ENCODE results near the gene NEK10. TPM values are rescaled to one million over a fixed set of nuclear protein-coding genes. Genes with fewer than 3 reads are reported as not detected.
A peak's percentile ranks its signal among the peaks of the same experiment; 100 is the strongest.

Gene NEK10
- total and polyA plus RNA-seq, 2 of the 4 experiments (the other 2 are of a cell fraction) = 2.2 to 6.6 TPM

GRCh38 chr3:27325419-27325818, 43.8 kb downstream of the NEK10 start:
- no CpG with 5 or more reads among the region's 1 CpG for WGBS, 2 experiments (ENCODE audit: extremely low coverage in 2 of 2, insufficient read length in 1 of 2)
- Histone ChIP-seq H2BK20ac (ENCODE audit: low read depth, low read length) (peak overlapping the region; percentile 99), H3K27ac (ENCODE audit: insufficient read depth, low read length) (peak overlapping the region; percentile 97), H2AK9ac (replicated peaks; ENCODE audit: low read depth, low read length, poor library complexity) (peak overlapping the region; percentile 85), H3K79me1 (ENCODE audit: low read depth in 1 of 2, low read length in 2 of 2) (peaks cover 0 to 11% of the 10 kb centered on the region in 2 experiments; a peak in 3 of 4 replicates), H2BK120ac (ENCODE audit: low read depth, low read length) (peak overlapping the region; percentile 99), H4K91ac (ENCODE audit: insufficient read depth, low read depth, low read length) (peak overlapping the region; percentile 96), H3K9me1 (ENCODE audit: insufficient read depth, low read length) (peaks cover 23% of the 10 kb centered on the region), H3K9me3 (ENCODE audit: control insufficient read depth, insufficient read depth, low read length) (no peaks in the 10 kb centered on the region), H4K8ac (ENCODE audit: low read depth in 2 of 2, low read length in 2 of 2) (peak overlapping the region; percentile 72 to 93), H4K20me1 (ENCODE audit: insufficient read depth, low read length) (no peaks in the 10 kb centered on the region), H3K23ac (ENCODE audit: low read depth, low read length) (peak overlapping the region; percentile 97), H3K9ac (ENCODE audit: low read depth, low read length) (no peak overlapping the region; the same call in 1 of the 2 replicates), H3K4me1 (ENCODE audit: control insufficient read depth, insufficient read depth, low read length) (peaks cover 22% of the 10 kb centered on the region), H3K56ac (ENCODE audit: extremely low read depth, insufficient read depth, low read length) (peak overlapping the region; percentile 84; the same call in 1 of the 2 replicates), H3K27me3 (ENCODE audit: control insufficient read depth, insufficient read depth, low read length) (no peaks in the 10 kb centered on the region), H3K4me2 (ENCODE audit: low read depth, low read length) (no peak overlapping the region), H3K18ac (ENCODE audit: low read depth, low read length) (peak overlapping the region; percentile 99), H2AFZ (replicated peaks; ENCODE audit: low read length, poor library complexity) (peak overlapping the region; percentile 74), H2AK5ac (ENCODE audit: low read depth, low read length) (peak overlapping the region; percentile 95), H3K36me3 (ENCODE audit: control insufficient read depth, insufficient read depth, low read length) (no peaks in the 10 kb centered on the region), H3K14ac (replicated peaks; ENCODE audit: low read depth, low read length) (peak overlapping the region; percentile 98), H4K5ac (ENCODE audit: low read depth, low read length) (peak overlapping the region; percentile 93), H2BK5ac (ENCODE audit: low read depth, low read length, poor library complexity, severe bottlenecking) (peak overlapping the region; percentile 96), H3K4me3 (ENCODE audit: insufficient read depth, low read depth, low read length) (no peak overlapping the region), H2BK15ac (ENCODE audit: low read depth, low read length) (peak overlapping the region; percentile 99), H3K4ac (ENCODE audit: low read depth, low read length) (peak overlapping the region; percentile 99)
- intact Hi-C loops (cut with micrococcal nuclease) (no loop called here), dilution Hi-C loops (cut with HindIII; ENCODE audit: low sequenced_read_pairs, unreplicated experiment) (no loop called here), in situ Hi-C loops (cut with MboI; ENCODE audit: low sequenced_read_pairs) (no loop called here)
- no TSS peak for BruUV-seq (replicated peaks)
- CTCF ChIA-PET = interaction anchor here (1.6 kb wide), 1 partner anchor 71 kb away, joined by 4 read pairs; no protein-coding TSS in a partner anchor
- DNase-seq (no peak), ATAC-seq (ENCODE audit: low read depth) (no peak)
- POLR2A ChIA-PET (ENCODE audit: unreplicated experiment) = no interaction called here
- TF ChIP-seq FOS (IDR thresholded peaks at IDR 0.05; ENCODE audit: low read depth, low read length) (no peak), BHLHE40 (IDR thresholded peaks at IDR 0.05; ENCODE audit: low read depth, low read length) (no peak), RAD21 (IDR thresholded peaks at IDR 0.05; ENCODE audit: low read length) (no peak), CEBPB (IDR thresholded peaks at IDR 0.05; ENCODE audit: low read depth, low read length) (no peak), NFE2L2 (IDR thresholded peaks at IDR 0.05; ENCODE audit: low read depth, low read length) (no peak), ELK1 (IDR thresholded peaks at IDR 0.05; ENCODE audit: borderline replicate concordance, low read depth, low read length) (no peak), CHD1 (IDR thresholded peaks at IDR 0.05; ENCODE audit: low read depth, low read length) (no peak), RCOR1 (IDR thresholded peaks at IDR 0.05; ENCODE audit: insufficient replicate concordance, low read length) (no peak), USF2 (IDR thresholded peaks at IDR 0.05; ENCODE audit: low read depth, low read length) (no peak), RFX5 (IDR thresholded peaks at IDR 0.05; ENCODE audit: low read depth, low read length) (no peak), SMC3 (IDR thresholded peaks at IDR 0.05; ENCODE audit: low read depth, low read length) (no peak), CTCF (conservative IDR thresholded peaks at IDR 0.05; ENCODE audit: low read depth, low read length) (no peak), MAZ (IDR thresholded peaks at IDR 0.05; ENCODE audit: borderline replicate concordance, low read depth, low read length) (no peak), POLR2A (IDR thresholded peaks at IDR 0.05; ENCODE audit: low read depth, low read length) (no peak)
